H9 (cell line): ENCODE measurements around the gene TLX1. TPM values are rescaled to one million over a fixed set of nuclear protein-coding genes. Genes with fewer than 3 reads are reported as not detected.

Experiments
- DNase-seq: peaks from one replicate; pipeline ENCODE4 v3.0.0-alpha.2; 2017
- H2AFZ ChIP-seq: one replicate; pipeline ENCODE4 v1.6.1; 2013; ENCODE audit warnings: mild to moderate bottlenecking, low read length, control low read depth, moderate library complexity
- H2AK5ac ChIP-seq: 2 replicates; pipeline ENCODE4 v1.6.1; 2013; ENCODE audit warnings: low read length, control low read depth, mixed read lengths; ENCODE audit not compliant: insufficient read length
- H2BK120ac ChIP-seq: one replicate; pipeline ENCODE4 v1.6.1; 2013; ENCODE audit warnings: low read depth, mild to moderate bottlenecking, low read length, control low read depth, inconsistent platforms; ENCODE audit not compliant: poor library complexity, severe bottlenecking
- H2BK12ac ChIP-seq: 2 replicates; pipeline ENCODE4 v1.6.1; 2013; ENCODE audit warnings: low read length, control low read depth, mixed read lengths, low read depth; ENCODE audit not compliant: insufficient read length
- H2BK15ac ChIP-seq: 2 replicates; pipeline ENCODE4 v1.6.1; 2013; ENCODE audit warnings: low read depth, low read length, control low read depth
- H2BK20ac ChIP-seq: one replicate; pipeline ENCODE4 v1.6.1; 2013; ENCODE audit warnings: low read depth, mild to moderate bottlenecking, low read length, control low read depth, inconsistent platforms; ENCODE audit not compliant: poor library complexity, severe bottlenecking
- H2BK5ac ChIP-seq: 2 replicates; pipeline ENCODE4 v1.6.1; 2013; ENCODE audit warnings: low read length, control low read depth, mixed read lengths; ENCODE audit not compliant: insufficient read length
- H3K14ac ChIP-seq: 2 replicates; pipeline ENCODE4 v1.6.1; 2013; ENCODE audit warnings: low read length, control low read depth; ENCODE audit not compliant: insufficient read depth
- H3K18ac ChIP-seq: 2 replicates; pipeline ENCODE4 v1.6.1; 2013; ENCODE audit warnings: low read depth, mild to moderate bottlenecking, mixed read lengths, low read length, control low read depth; ENCODE audit not compliant: insufficient read length
- H3K23ac ChIP-seq: 2 replicates; pipeline ENCODE4 v1.6.1; 2013; ENCODE audit warnings: low read length, control low read depth, mixed read lengths, low read depth; ENCODE audit not compliant: insufficient read length
- H3K23me2 ChIP-seq: 2 replicates; pipeline ENCODE4 v1.6.1; 2013; ENCODE audit warnings: low read depth, mild to moderate bottlenecking, mixed read lengths, low read length, control low read depth; ENCODE audit not compliant: insufficient read length, poor library complexity, severe bottlenecking
- H3K27ac ChIP-seq: 2 replicates; pipeline ENCODE4 v1.5.1; 2013; ENCODE audit warnings: low read length, control low read depth, mixed read lengths, low read depth; ENCODE audit not compliant: insufficient read length
- H3K27me3 ChIP-seq: 2 replicates; pipeline ENCODE4 v1.6.1; 2013; ENCODE audit warnings: low read length, control low read depth, inconsistent platforms; ENCODE audit not compliant: insufficient read depth
- H3K4ac ChIP-seq: 2 replicates; pipeline ENCODE4 v1.6.1; 2013; ENCODE audit warnings: low read depth, mild to moderate bottlenecking, control low read depth, inconsistent platforms, low read length, moderate library complexity
- H3K4me1 ChIP-seq: 2 replicates; pipeline ENCODE4 v1.6.1; 2013; ENCODE audit warnings: low read length, control low read depth, inconsistent platforms; ENCODE audit not compliant: insufficient read depth
- H3K4me2 ChIP-seq: 2 replicates; pipeline ENCODE4 v1.6.1; 2013; ENCODE audit warnings: low read length, control low read depth, mixed read lengths; ENCODE audit not compliant: insufficient read length, insufficient read depth
- H3K56ac ChIP-seq: 2 replicates; pipeline ENCODE4 v1.6.1; 2013; ENCODE audit warnings: low read depth, mild to moderate bottlenecking, mixed read lengths, low read length, control low read depth; ENCODE audit not compliant: insufficient read length
- H3K79me1 ChIP-seq: 2 replicates; pipeline ENCODE4 v1.6.1; 2013; ENCODE audit warnings: low read depth, mild to moderate bottlenecking, moderate library complexity, low read length, control low read depth, inconsistent platforms; ENCODE audit not compliant: insufficient read depth, poor library complexity, severe bottlenecking
- H3K79me2 ChIP-seq: 2 replicates; pipeline ENCODE4 v1.6.1; 2013; ENCODE audit warnings: low read length, control low read depth, inconsistent platforms; ENCODE audit not compliant: insufficient read depth
- H3K9ac ChIP-seq: 2 replicates; pipeline ENCODE4 v1.6.1; 2013; ENCODE audit warnings: low read length, control low read depth, mixed read lengths; ENCODE audit not compliant: insufficient read length; ENCODE audit errors: extremely low read depth
- H3K9me3 ChIP-seq: one replicate; pipeline ENCODE4 v1.6.1; 2013; ENCODE audit warnings: low read depth, low read length, inconsistent platforms; ENCODE audit not compliant: control insufficient read depth
- H3T11ph ChIP-seq: one replicate; pipeline ENCODE4 v1.6.1; 2013; ENCODE audit warnings: mild to moderate bottlenecking, low read length, control low read depth, inconsistent platforms
- H4K20me1 ChIP-seq: one replicate; pipeline ENCODE4 v1.6.1; 2013; ENCODE audit not compliant: control insufficient read depth, insufficient read length, insufficient read depth
- H4K5ac ChIP-seq: 2 replicates; pipeline ENCODE4 v1.6.1; 2013; ENCODE audit warnings: low read depth, mild to moderate bottlenecking, mixed read lengths, low read length, control low read depth; ENCODE audit not compliant: insufficient read length
- H4K8ac ChIP-seq: replicated peaks from 2 replicates; pipeline ENCODE4 v1.6.1; 2013; ENCODE audit warnings: low read length, control low read depth, mixed read lengths, low read depth; ENCODE audit not compliant: insufficient read length
- H4K91ac ChIP-seq: 2 replicates; pipeline ENCODE4 v1.6.1; 2013; ENCODE audit warnings: low read depth, mild to moderate bottlenecking, moderate library complexity, mixed read lengths, low read length, control low read depth; ENCODE audit not compliant: insufficient read length
- H3K27ac Mint-ChIP-seq, 3 experiments: 2 replicates in 2 of 3; 3 replicates in 1 of 3; pipeline ENCODE4 v1.8.0; 2020 to 2021; ENCODE audit warnings: mixed read lengths in 3 of 3, mild to moderate bottlenecking in 1 of 3, moderate library complexity in 1 of 3
- H3K27me3 Mint-ChIP-seq: 2 replicates; pipeline ENCODE4 v1.8.0; 2021; ENCODE audit warnings: low read depth, mild to moderate bottlenecking, moderate library complexity, mixed read lengths
- H3K36me3 Mint-ChIP-seq, 3 experiments: 2 replicates in 2 of 3; 3 replicates in 1 of 3; pipeline ENCODE4 v1.8.0; 2020 to 2021; ENCODE audit warnings: low read depth in 3 of 3, mixed read lengths in 3 of 3; ENCODE audit not compliant: insufficient read depth in 1 of 3
- H3K4me1 Mint-ChIP-seq, 2 experiments: 2 replicates each; pipeline ENCODE4 v1.8.0; 2020; ENCODE audit warnings: mixed read lengths in 2 of 2
- H3K4me3 Mint-ChIP-seq, 2 experiments: 2 replicates in 1 of 2; 3 replicates in 1 of 2; pipeline ENCODE4 v1.8.0; 2020 to 2021; ENCODE audit warnings: mild to moderate bottlenecking in 2 of 2, mixed read lengths in 2 of 2, moderate library complexity in 1 of 2
- H3K9me3 Mint-ChIP-seq, 2 experiments: 2 replicates in 1 of 2; 3 replicates in 1 of 2; pipeline ENCODE4 v1.8.0; 2020; ENCODE audit warnings: mild to moderate bottlenecking in 2 of 2, mixed read lengths in 2 of 2, moderate library complexity in 1 of 2
- CTCF ChIP-seq: fragments of 200-600 bp; sonication (generic); conservative IDR thresholded peaks from 3 replicates; pipeline ENCODE4 v1.8.0; 2021; ENCODE audit warnings: antibody characterized with exemption, mild to moderate bottlenecking
- WGBS: extraction: QIAGEN DNeasy Blood & Tissue Kit; methylation state at CpG from one replicate; pipeline ENCODE4 v1.1.7; 2013; ENCODE audit warnings: missing lambda C conversion rate, low lambda C conversion rate, mixed read lengths; ENCODE audit not compliant: insufficient read length; ENCODE audit errors: extremely low coverage; 5-methylcytosine and 5-hydroxymethylcytosine counted together
- total RNA-seq: library from RNA; stranded (reverse); gene quantifications from 2 replicates; pipeline ENCODE4 v1.2.1, GENCODE V29; 2021

The TLX1 gene
- total RNA-seq, 1 experiment from 2014 or later: not detected

DNA sequence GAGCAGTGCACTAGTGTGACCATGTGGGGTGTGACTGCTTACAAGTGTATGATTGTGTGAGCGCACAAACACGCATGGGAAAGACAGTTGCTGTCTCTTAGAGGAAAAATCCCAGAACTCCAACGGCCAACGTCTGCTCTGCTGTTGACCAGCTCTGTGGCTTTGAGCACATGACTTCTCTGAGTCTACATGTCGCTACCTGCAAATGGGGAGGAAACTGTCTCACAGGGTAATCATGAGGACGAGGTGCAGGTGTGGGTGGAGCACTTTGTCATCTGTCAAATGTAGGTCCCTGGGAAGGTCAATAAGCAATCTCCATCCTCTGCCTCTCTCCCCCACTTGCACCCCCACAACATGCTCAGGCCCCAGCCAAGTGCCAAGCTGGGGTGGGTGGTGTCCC lies 31.2 kb upstream of the TLX1 start:
- Histone ChIP-seq H3K27me3 (peaks cover 3% of the 10 kb centered on the region), H3K4me1 (no peaks in the 10 kb centered on the region; the same call in 1 of the 2 replicates), H2BK12ac (no peak overlapping the region), H2AFZ (no peak overlapping the region), H2BK120ac (no peak overlapping the region), H3K18ac (no peak overlapping the region), H3K79me2 (no peaks in the 10 kb centered on the region), H3K4me2 (no peak overlapping the region), H3K14ac (no peak overlapping the region), H3K4ac (no peak overlapping the region), H3T11ph (no peak overlapping the region), H3K27ac (no peak overlapping the region), H3K23me2 (no peaks in the 10 kb centered on the region), H3K9me3 (no peaks in the 10 kb centered on the region), H3K79me1 (no peaks in the 10 kb centered on the region), H4K20me1 (no peaks in the 10 kb centered on the region), H4K91ac (no peak overlapping the region), H4K5ac (no peak overlapping the region), H4K8ac (no peak overlapping the region), H2BK15ac (no peak overlapping the region), H3K56ac (no peak overlapping the region), H2BK20ac (no peak overlapping the region), H2BK5ac (no peak overlapping the region), H2AK5ac (no peak overlapping the region), H3K9ac (no peak overlapping the region), H3K23ac (no peak overlapping the region)
- no peak for DNase-seq
- peaks cover 4 to 7% of the 10 kb centered on the region in 2 experiments for H3K4me1 Mint-ChIP-seq
- H3K27me3 Mint-ChIP-seq: peaks cover 78% of the 10 kb centered on the region
- no peaks in the 10 kb centered on the region for H3K36me3 Mint-ChIP-seq
- H3K27ac Mint-ChIP-seq: no peak overlapping the region
- no peak overlapping the region for H3K4me3 Mint-ChIP-seq
- H3K9me3 Mint-ChIP-seq: no peaks in the 10 kb centered on the region
- no peak for TF ChIP-seq CTCF
- no CpG with 5 or more reads among the region's 6 CpGs for WGBS
